Measurements from ENCODE around the gene SPIN2B. TPM values are rescaled to one million over a fixed set of nuclear protein-coding genes. Genes with fewer than 3 reads are reported as not detected.

The SPIN2B gene
- total and polyA plus RNA-seq, 10 of the 15 experiments (the other 5 are each of a cell fraction or from before 2014, with no cell fraction given): 2.7 to 8.9 (median 6.0) TPM

DNA sequence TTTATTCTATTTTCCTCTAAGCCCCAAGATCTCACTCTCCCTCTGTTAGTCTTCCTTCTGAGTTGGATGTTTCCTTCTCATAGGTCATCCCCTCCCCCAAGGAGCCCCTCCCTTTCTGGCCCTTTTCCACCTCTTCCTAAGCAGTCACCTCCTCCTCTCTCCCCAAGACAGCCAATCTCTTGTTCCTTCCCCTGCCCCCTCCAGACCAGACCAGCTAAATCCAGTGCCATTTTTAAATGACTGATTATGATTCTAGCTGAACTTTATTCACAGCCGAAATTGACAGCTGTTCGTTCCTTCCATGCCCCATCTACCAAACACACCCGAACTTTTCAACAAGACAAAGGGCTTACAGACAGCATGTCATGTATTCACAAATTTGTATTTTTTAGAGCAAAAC, 13.9 kb upstream of the SPIN2B start:
- TF ChIP-seq NFIC (IDR thresholded peaks at IDR 0.05; ENCODE audit: low read depth, low read length) (no peak), SREBF1 (IDR thresholded peaks at IDR 0.05; ENCODE audit: low read length) (no peak), GATAD2B (conservative IDR thresholded peaks at IDR 0.05; ENCODE audit: low read depth) (no peak), SIN3A (IDR thresholded peaks at IDR 0.05; ENCODE audit: low read depth, low read length) (no peak), ETV6 (conservative IDR thresholded peaks at IDR 0.05 in 1 of 2, IDR thresholded peaks at IDR 0.05 in 1 of 2; ENCODE audit: borderline replicate concordance in 1 of 2, low read depth in 1 of 2) (no peak), TARDBP (IDR thresholded peaks at IDR 0.05; ENCODE audit: borderline replicate concordance) (no peak), FOS (IDR thresholded peaks at IDR 0.05; ENCODE audit: borderline replicate concordance, extremely low read depth, insufficient read length) (no peak), RBBP5 (conservative IDR thresholded peaks at IDR 0.05) (no peak), IKZF2 (IDR thresholded peaks at IDR 0.05) (no peak), EGR1 (IDR thresholded peaks at IDR 0.05; ENCODE audit: borderline replicate concordance in 1 of 2, low read depth in 2 of 2, low read length in 2 of 2) (no peak), BHLHE40 (IDR thresholded peaks at IDR 0.05; ENCODE audit: borderline replicate concordance in 1 of 2, low read depth in 2 of 2, low read length in 1 of 2) (no peak), CEBPB (IDR thresholded peaks at IDR 0.05; ENCODE audit: borderline replicate concordance in 1 of 2, low read depth in 2 of 2, low read length in 2 of 2) (no peak)
- TF ChIP-seq, protein P1, sequence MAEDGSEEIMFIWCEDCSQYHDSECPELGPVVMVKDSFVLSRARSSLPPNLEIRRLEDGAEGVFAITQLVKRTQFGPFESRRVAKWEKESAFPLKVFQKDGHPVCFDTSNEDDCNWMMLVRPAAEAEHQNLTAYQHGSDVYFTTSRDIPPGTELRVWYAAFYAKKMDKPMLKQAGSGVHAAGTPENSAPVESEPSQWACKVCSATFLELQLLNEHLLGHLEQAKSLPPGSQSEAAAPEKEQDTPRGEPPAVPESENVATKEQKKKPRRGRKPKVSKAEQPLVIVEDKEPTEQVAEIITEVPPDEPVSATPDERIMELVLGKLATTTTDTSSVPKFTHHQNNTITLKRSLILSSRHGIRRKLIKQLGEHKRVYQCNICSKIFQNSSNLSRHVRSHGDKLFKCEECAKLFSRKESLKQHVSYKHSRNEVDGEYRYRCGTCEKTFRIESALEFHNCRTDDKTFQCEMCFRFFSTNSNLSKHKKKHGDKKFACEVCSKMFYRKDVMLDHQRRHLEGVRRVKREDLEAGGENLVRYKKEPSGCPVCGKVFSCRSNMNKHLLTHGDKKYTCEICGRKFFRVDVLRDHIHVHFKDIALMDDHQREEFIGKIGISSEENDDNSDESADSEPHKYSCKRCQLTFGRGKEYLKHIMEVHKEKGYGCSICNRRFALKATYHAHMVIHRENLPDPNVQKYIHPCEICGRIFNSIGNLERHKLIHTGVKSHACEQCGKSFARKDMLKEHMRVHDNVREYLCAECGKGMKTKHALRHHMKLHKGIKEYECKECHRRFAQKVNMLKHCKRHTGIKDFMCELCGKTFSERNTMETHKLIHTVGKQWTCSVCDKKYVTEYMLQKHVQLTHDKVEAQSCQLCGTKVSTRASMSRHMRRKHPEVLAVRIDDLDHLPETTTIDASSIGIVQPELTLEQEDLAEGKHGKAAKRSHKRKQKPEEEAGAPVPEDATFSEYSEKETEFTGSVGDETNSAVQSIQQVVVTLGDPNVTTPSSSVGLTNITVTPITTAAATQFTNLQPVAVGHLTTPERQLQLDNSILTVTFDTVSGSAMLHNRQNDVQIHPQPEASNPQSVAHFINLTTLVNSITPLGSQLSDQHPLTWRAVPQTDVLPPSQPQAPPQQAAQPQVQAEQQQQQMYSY (CRISPR knock-in tag; IDR thresholded peaks at IDR 0.05): no peak
- TF ChIP-seq, protein P2, sequence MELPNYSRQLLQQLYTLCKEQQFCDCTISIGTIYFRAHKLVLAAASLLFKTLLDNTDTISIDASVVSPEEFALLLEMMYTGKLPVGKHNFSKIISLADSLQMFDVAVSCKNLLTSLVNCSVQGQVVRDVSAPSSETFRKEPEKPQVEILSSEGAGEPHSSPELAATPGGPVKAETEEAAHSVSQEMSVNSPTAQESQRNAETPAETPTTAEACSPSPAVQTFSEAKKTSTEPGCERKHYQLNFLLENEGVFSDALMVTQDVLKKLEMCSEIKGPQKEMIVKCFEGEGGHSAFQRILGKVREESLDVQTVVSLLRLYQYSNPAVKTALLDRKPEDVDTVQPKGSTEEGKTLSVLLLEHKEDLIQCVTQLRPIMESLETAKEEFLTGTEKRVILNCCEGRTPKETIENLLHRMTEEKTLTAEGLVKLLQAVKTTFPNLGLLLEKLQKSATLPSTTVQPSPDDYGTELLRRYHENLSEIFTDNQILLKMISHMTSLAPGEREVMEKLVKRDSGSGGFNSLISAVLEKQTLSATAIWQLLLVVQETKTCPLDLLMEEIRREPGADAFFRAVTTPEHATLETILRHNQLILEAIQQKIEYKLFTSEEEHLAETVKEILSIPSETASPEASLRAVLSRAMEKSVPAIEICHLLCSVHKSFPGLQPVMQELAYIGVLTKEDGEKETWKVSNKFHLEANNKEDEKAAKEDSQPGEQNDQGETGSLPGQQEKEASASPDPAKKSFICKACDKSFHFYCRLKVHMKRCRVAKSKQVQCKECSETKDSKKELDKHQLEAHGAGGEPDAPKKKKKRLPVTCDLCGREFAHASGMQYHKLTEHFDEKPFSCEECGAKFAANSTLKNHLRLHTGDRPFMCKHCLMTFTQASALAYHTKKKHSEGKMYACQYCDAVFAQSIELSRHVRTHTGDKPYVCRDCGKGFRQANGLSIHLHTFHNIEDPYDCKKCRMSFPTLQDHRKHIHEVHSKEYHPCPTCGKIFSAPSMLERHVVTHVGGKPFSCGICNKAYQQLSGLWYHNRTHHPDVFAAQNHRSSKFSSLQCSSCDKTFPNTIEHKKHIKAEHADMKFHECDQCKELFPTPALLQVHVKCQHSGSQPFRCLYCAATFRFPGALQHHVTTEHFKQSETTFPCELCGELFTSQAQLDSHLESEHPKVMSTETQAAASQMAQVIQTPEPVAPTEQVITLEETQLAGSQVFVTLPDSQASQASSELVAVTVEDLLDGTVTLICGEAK (IDR thresholded peaks at IDR 0.05; ENCODE audit: borderline replicate concordance): no peak
- RAD21 ChIA-PET (ENCODE audit: unreplicated experiment): no interaction called here
- H3K4me3 ChIP-seq: no peak overlapping the region
- in situ Hi-C loops (cut with MboI): loop anchor here (25.0 kb wide), 2 partner anchors 148 to 573 kb away; partner anchors contain the start of genes SPIN3 and UBQLN2
- H3K36me3 ChIP-seq (ENCODE audit: control insufficient read depth in 2 of 2, insufficient read depth in 2 of 2, low read length in 1 of 2): no peaks in the 10 kb centered on the region
- POLR2A ChIA-PET: no interaction called here
- no peak overlapping the region for H3K4me2 ChIP-seq (ENCODE audit: control insufficient read depth, insufficient read depth)
- no peak overlapping the region for H3K27ac ChIP-seq (ENCODE audit: control insufficient read depth, insufficient read depth)
- BruUV-seq (replicated peaks): no TSS peak
- H3K79me2 ChIP-seq (ENCODE audit: control insufficient read depth, insufficient read depth, low read length): no peaks in the 10 kb centered on the region
- no peak for DNase-seq (ENCODE audit: low read depth, low spot score)
- intact Hi-C loops (cut with micrococcal nuclease; ENCODE audit: unreplicated experiment): no loop called here
- H3K9ac ChIP-seq (ENCODE audit: control insufficient read depth, insufficient read depth, low read length): no peak overlapping the region
- SMC1A ChIA-PET (ENCODE audit: uncharacterized antibody, unreplicated experiment): no interaction called here
- H4K20me1 ChIP-seq (ENCODE audit: control insufficient read depth, insufficient read depth): no peaks in the 10 kb centered on the region
- CTCF ChIA-PET: no interaction called here
- no peaks in the 10 kb centered on the region for H3K27me3 ChIP-seq (replicated peaks in 1 of 2; ENCODE audit: control insufficient read depth in 2 of 2, insufficient read depth in 2 of 2, low read length in 1 of 2)
- FAIRE-seq: no peak
- no peaks in the 10 kb centered on the region for H3K4me1 ChIP-seq (ENCODE audit: control insufficient read depth, insufficient read depth, low read length)
- no peak overlapping the region for H2AFZ ChIP-seq (ENCODE audit: control insufficient read depth, low read depth, low read length)
- WGBS (ENCODE audit: insufficient coverage, insufficient replicate concordance, low lambda C conversion rate, missing lambda C conversion rate): 81% methylated on average over 3 of the region's 3 CpGs
- no peaks in the 10 kb centered on the region for H3K9me3 ChIP-seq (replicated peaks; ENCODE audit: control insufficient read depth, insufficient read depth, low read length)
- no peak for ATAC-seq

Measured in GM12878 (cell line).